ENCODE measurements around the gene BUB1B.
"Not testable (repeated sequence)": the region's sequence is repeated elsewhere in the genome, so short reads cannot be mapped to it uniquely, and the experiment has no call there.

BUB1B gene

GRCh38 chr15:40160689-40161688 lies at the start of gene BUB1B:
Gene BUB1B, plus strand, starts transcription at chr15:40161069. Its CDS starts 152 bp downstream, at chr15:40161221.
- H3K27ac ChIP-seq = peak within 1 kb of the TSS; percentile 24
- H3K4me3 ChIP-seq (ENCODE audit: low read depth in 1 of 2, low read length in 1 of 2) = peak within 1 kb of the TSS; percentile 73 to 74
- H3K36me3 ChIP-seq = no peaks in the 10 kb centered on the region
- H3K9me3 ChIP-seq = no peaks in the 10 kb centered on the region
- no peaks in the 10 kb centered on the region for H3K27me3 ChIP-seq
- peaks cover 22 to 36% of the 10 kb centered on the region in 2 experiments for H3K4me1 ChIP-seq (ENCODE audit: control insufficient read depth in 1 of 2, insufficient read depth in 1 of 2, low read depth in 1 of 2, low read length in 1 of 2)
- TF ChIP-seq CTCF (IDR thresholded peaks at IDR 0.05) = no peak

GRCh38 chr15:40111888-40112287 lies 49.0 kb upstream of the BUB1B start:
- no peaks in the 10 kb centered on the region for H3K27me3 ChIP-seq
- no peaks in the 10 kb centered on the region for H3K9me3 ChIP-seq
- TF ChIP-seq CTCF (IDR thresholded peaks at IDR 0.05) = no peak
- H3K4me3 ChIP-seq (ENCODE audit: low read depth in 1 of 2, low read length in 1 of 2) = no peak overlapping the region
- no peaks in the 10 kb centered on the region for H3K36me3 ChIP-seq
- peaks cover 31 to 32% of the 10 kb centered on the region in 2 experiments for H3K4me1 ChIP-seq (ENCODE audit: control insufficient read depth in 1 of 2, insufficient read depth in 1 of 2, low read depth in 1 of 2, low read length in 1 of 2)
- H3K27ac ChIP-seq = no peak overlapping the region

GRCh38 chr15:40112789-40113188 lies 48.1 kb upstream of the BUB1B start:
- Histone ChIP-seq H3K27me3 (no peaks in the 10 kb centered on the region), H3K27ac (no peak overlapping the region), H3K4me1 (ENCODE audit: control insufficient read depth in 1 of 2, insufficient read depth in 1 of 2, low read depth in 1 of 2, low read length in 1 of 2) (peaks cover 22 to 23% of the 10 kb centered on the region in 2 experiments), H3K4me3 (ENCODE audit: low read depth in 1 of 2, low read length in 1 of 2) (no peak overlapping the region), H3K9me3 (no peaks in the 10 kb centered on the region), H3K36me3 (no peaks in the 10 kb centered on the region)
- TF ChIP-seq CTCF (IDR thresholded peaks at IDR 0.05) = no peak

- no peak overlapping the region for H3K27ac ChIP-seq
- peaks cover 11 to 21% of the 10 kb centered on the region in 2 experiments for H3K4me1 ChIP-seq (ENCODE audit: control insufficient read depth in 1 of 2, insufficient read depth in 1 of 2, low read depth in 1 of 2, low read length in 1 of 2)
- H3K27me3 ChIP-seq = no peaks in the 10 kb centered on the region
These were observed 46.7 kb upstream of the BUB1B start for GRCh38 chr15:40114218-40114617.

GRCh38 chr15:40115106-40115505 lies 45.8 kb upstream of the BUB1B start:
- H3K27ac ChIP-seq; H3K36me3 ChIP-seq; H3K4me3 ChIP-seq (ENCODE audit: low read depth in 1 of 2, low read length in 1 of 2); H3K9me3 ChIP-seq; H3K27me3 ChIP-seq: not testable (repeated sequence)
- peaks cover 7 to 17% of the 10 kb centered on the region in 2 experiments for H3K4me1 ChIP-seq (ENCODE audit: control insufficient read depth in 1 of 2, insufficient read depth in 1 of 2, low read depth in 1 of 2, low read length in 1 of 2)

More at GRCh38 chr15:40114218-40114617, 46.7 kb upstream of the BUB1B start:
- H3K4me3 ChIP-seq (ENCODE audit: low read depth in 1 of 2, low read length in 1 of 2) = no peak overlapping the region
- no peaks in the 10 kb centered on the region for H3K9me3 ChIP-seq
- no peak for TF ChIP-seq CTCF (IDR thresholded peaks at IDR 0.05)
- no peaks in the 10 kb centered on the region for H3K36me3 ChIP-seq

GRCh38 chr15:40115670-40116093 lies 45.2 kb upstream of the BUB1B start:
- H3K27ac ChIP-seq = no peak overlapping the region
- H3K4me3 ChIP-seq (ENCODE audit: low read depth in 1 of 2, low read length in 1 of 2) = no peak overlapping the region
- no peaks in the 10 kb centered on the region for H3K36me3 ChIP-seq
- H3K4me1 ChIP-seq (ENCODE audit: control insufficient read depth in 1 of 2, insufficient read depth in 1 of 2, low read depth in 1 of 2, low read length in 1 of 2) = peaks cover 7 to 17% of the 10 kb centered on the region in 2 experiments
- no peak for TF ChIP-seq CTCF (IDR thresholded peaks at IDR 0.05)
- H3K9me3 ChIP-seq = no peaks in the 10 kb centered on the region
- H3K27me3 ChIP-seq = no peaks in the 10 kb centered on the region

Measured in neutrophil (primary cell).